HEK293 (cell line): ENCODE measurements around the gene ELL2.

ENCODE experiments used
- GLIS1 ChIP-seq: fragments of 450-650 bp; formaldehyde crosslinking; IDR thresholded peaks from 2 replicates; pipeline ENCODE4 v1.5.1; 2016; ENCODE audit warnings: missing biosample characterization, missing genetic modification characterization
- KLF9 ChIP-seq: fragments of 450-650 bp; formaldehyde crosslinking; IDR thresholded peaks from 2 replicates; pipeline ENCODE4 v1.5.1; 2016; ENCODE audit warnings: missing biosample characterization, missing genetic modification characterization, low read depth
- MZF1 ChIP-seq: fragments of 450-650 bp; formaldehyde crosslinking; IDR thresholded peaks from 2 replicates; pipeline ENCODE4 v1.5.1; 2017; ENCODE audit warnings: missing biosample characterization, missing genetic modification characterization, borderline replicate concordance
- OSR2 ChIP-seq: fragments of 450-650 bp; formaldehyde crosslinking; IDR thresholded peaks from 2 replicates; pipeline ENCODE4 v1.5.1; 2016; ENCODE audit warnings: missing biosample characterization, missing genetic modification characterization
- REPIN1 ChIP-seq: fragments of 450-650 bp; formaldehyde crosslinking; IDR thresholded peaks from 2 replicates; pipeline ENCODE4 v1.5.1; 2017; ENCODE audit warnings: missing biosample characterization, missing genetic modification characterization, low read depth
- SETDB1 ChIP-seq: IDR thresholded peaks from one replicate; pipeline ENCODE4 v1.6.1; 2017; ENCODE audit warnings: mild to moderate bottlenecking, low read length, moderate library complexity, mixed read lengths; ENCODE audit not compliant: insufficient read length
- TCF7L2 ChIP-seq: IDR thresholded peaks from 2 replicates; pipeline ENCODE4 v1.6.1; 2011; ENCODE audit warnings: low read depth, mild to moderate bottlenecking, inconsistent platforms, low read length, moderate library complexity, borderline replicate concordance
- YY2 ChIP-seq: fragments of 450-650 bp; formaldehyde crosslinking; IDR thresholded peaks from 2 replicates; pipeline ENCODE4 v1.5.1; 2016; ENCODE audit warnings: missing biosample characterization, missing genetic modification characterization
- ZFHX2 ChIP-seq: fragments of 450-650 bp; formaldehyde crosslinking; conservative IDR thresholded peaks from 2 replicates; pipeline ENCODE4 v1.5.1; 2016; ENCODE audit warnings: missing biosample characterization, missing genetic modification characterization
- ZFP41 ChIP-seq: fragments of 450-650 bp; formaldehyde crosslinking; IDR thresholded peaks from 2 replicates; pipeline ENCODE4 v1.5.1; 2016; ENCODE audit warnings: missing biosample characterization, missing genetic modification characterization, borderline replicate concordance
- ZNF24 ChIP-seq: fragments of 450-650 bp; formaldehyde crosslinking; IDR thresholded peaks from 2 replicates; pipeline ENCODE4 v1.5.1; 2016; ENCODE audit warnings: missing biosample characterization, missing genetic modification characterization
- ZNF324 ChIP-seq: fragments of 450-650 bp; formaldehyde crosslinking; IDR thresholded peaks from 2 replicates; pipeline ENCODE4 v1.5.1; 2016; ENCODE audit warnings: missing biosample characterization, missing genetic modification characterization
- ZNF335 ChIP-seq: fragments of 450-650 bp; formaldehyde crosslinking; conservative IDR thresholded peaks from 2 replicates; pipeline ENCODE4 v1.5.1; 2016; ENCODE audit warnings: missing biosample characterization, missing genetic modification characterization
- ZNF37A ChIP-seq: fragments of 450-650 bp; IDR thresholded peaks from 2 replicates; pipeline ENCODE4 v1.5.1; 2018; ENCODE audit warnings: missing biosample characterization, missing genetic modification characterization
- ZNF600 ChIP-seq: fragments of 450-650 bp; formaldehyde crosslinking; IDR thresholded peaks from 2 replicates; pipeline ENCODE4 v1.5.1; 2016; ENCODE audit warnings: missing biosample characterization, missing genetic modification characterization
- TF ChIP-seq, protein P1 (sequence below): IDR thresholded peaks from 2 replicates; pipeline ENCODE4 v1.6.1; 2011; ENCODE audit warnings: mild to moderate bottlenecking, low read depth, low read length, borderline replicate concordance
- TF ChIP-seq, protein P2 (sequence below): fragments of 450-650 bp; formaldehyde crosslinking; IDR thresholded peaks from 2 replicates; pipeline ENCODE4 v1.5.1; 2016; ENCODE audit warnings: missing biosample characterization, missing genetic modification characterization
- TF ChIP-seq, protein P3 (sequence below): fragments of 450-650 bp; formaldehyde crosslinking; IDR thresholded peaks from 2 replicates; pipeline ENCODE4 v1.5.1; 2017; ENCODE audit warnings: missing biosample characterization, missing genetic modification characterization
- TF ChIP-seq, protein P4 (sequence below): fragments of 450-650 bp; formaldehyde crosslinking; IDR thresholded peaks from 2 replicates; pipeline ENCODE4 v1.5.1; 2017; ENCODE audit warnings: missing biosample characterization, mild to moderate bottlenecking, missing genetic modification characterization, moderate library complexity
- TF ChIP-seq, protein P5 (sequence below): sonication (generic); formaldehyde crosslinking; IDR thresholded peaks from 2 replicates; pipeline ENCODE4 v1.8.1; 2022; ENCODE audit warnings: mild to moderate bottlenecking, moderate library complexity, missing genetic modification reagents
- TF ChIP-seq, protein P6 (sequence below): fragments of 450-650 bp; formaldehyde crosslinking; IDR thresholded peaks from 2 replicates; pipeline ENCODE4 v1.5.1; 2016; ENCODE audit warnings: missing biosample characterization, missing genetic modification characterization
- TF ChIP-seq, protein P7 (sequence below): fragments of 450-650 bp; formaldehyde crosslinking; IDR thresholded peaks from 2 replicates; pipeline ENCODE4 v1.5.1; 2016; ENCODE audit warnings: missing biosample characterization, missing genetic modification characterization
- TF ChIP-seq, protein P8 (sequence below): fragments of 450-650 bp; formaldehyde crosslinking; IDR thresholded peaks from 2 replicates; pipeline ENCODE4 v1.5.1; 2016; ENCODE audit warnings: missing biosample characterization, missing genetic modification characterization
- TF ChIP-seq, protein P9 (sequence below): fragments of 450-650 bp; formaldehyde crosslinking; IDR thresholded peaks from 2 replicates; pipeline ENCODE4 v1.5.1; 2016; ENCODE audit warnings: missing biosample characterization, missing genetic modification characterization

Gene ELL2

DNA sequence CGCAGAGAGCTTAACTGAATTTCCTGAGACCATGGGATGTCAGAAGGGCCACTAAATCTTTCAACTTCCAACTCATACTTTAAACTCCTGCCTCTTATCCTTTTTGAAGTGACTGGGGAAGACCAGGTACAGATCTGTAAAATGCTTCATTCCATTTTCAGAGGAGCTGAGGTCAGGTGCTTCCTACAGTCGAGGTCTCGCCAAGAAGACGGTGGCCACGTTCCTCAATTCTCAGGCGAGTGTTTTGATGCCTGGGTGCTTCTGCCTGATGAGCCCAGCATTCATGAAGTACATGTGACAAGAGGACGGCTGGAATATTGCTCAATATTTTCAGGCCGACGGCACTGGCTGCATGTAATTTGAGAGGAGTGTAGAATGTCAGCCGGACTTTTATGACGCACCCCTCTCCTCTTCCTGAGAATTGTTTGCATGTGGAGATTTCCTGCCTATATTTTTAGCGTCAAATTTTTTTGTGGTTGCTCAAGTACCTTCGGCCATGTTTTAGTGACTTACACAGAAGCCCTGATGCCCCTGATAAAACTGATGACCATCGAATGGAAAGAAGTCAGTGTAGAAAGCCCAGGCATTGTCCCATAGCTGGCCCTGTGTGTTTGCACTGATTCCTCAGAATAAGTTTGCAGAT is 100.3 kb downstream of the ELL2 start (continued):
- TF ChIP-seq, protein P1, sequence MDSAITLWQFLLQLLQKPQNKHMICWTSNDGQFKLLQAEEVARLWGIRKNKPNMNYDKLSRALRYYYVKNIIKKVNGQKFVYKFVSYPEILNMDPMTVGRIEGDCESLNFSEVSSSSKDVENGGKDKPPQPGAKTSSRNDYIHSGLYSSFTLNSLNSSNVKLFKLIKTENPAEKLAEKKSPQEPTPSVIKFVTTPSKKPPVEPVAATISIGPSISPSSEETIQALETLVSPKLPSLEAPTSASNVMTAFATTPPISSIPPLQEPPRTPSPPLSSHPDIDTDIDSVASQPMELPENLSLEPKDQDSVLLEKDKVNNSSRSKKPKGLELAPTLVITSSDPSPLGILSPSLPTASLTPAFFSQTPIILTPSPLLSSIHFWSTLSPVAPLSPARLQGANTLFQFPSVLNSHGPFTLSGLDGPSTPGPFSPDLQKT = no peak
- TF ChIP-seq ZFP41 (tag by site-specific recombination) (no peak), ZNF37A (tag by site-specific recombination) (no peak), SETDB1 (no peak), ZFHX2 (tag by site-specific recombination) (no peak), TCF7L2 (no peak), MZF1 (tag by site-specific recombination) (no peak), ZNF600 (no peak), ZNF24 (tag by site-specific recombination) (0 out of 2 replicates have a peak, but pooled peaks have one; percentile 42), ZNF324 (tag by site-specific recombination) (no peak), OSR2 (tag by site-specific recombination) (peak; percentile 65), KLF9 (no peak), REPIN1 (tag by site-specific recombination) (no peak), ZNF335 (tag by site-specific recombination) (peak; percentile 78), GLIS1 (tag by site-specific recombination) (no peak), YY2 (tag by site-specific recombination) (0 out of 2 replicates have a peak, but pooled peaks have one; percentile 24)
- TF ChIP-seq, protein P2, sequence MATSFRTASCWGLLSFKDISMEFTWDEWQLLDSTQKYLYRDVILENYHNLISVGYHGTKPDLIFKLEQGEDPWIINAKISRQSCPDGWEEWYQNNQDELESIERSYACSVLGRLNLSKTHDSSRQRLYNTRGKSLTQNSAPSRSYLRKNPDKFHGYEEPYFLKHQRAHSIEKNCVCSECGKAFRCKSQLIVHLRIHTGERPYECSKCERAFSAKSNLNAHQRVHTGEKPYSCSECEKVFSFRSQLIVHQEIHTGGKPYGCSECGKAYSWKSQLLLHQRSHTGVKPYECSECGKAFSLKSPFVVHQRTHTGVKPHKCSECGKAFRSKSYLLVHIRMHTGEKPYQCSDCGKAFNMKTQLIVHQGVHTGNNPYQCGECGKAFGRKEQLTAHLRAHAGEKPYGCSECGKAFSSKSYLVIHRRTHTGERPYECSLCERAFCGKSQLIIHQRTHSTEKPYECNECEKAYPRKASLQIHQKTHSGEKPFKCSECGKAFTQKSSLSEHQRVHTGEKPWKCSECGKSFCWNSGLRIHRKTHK (tag by site-specific recombination) = no peak
- TF ChIP-seq, protein P3, sequence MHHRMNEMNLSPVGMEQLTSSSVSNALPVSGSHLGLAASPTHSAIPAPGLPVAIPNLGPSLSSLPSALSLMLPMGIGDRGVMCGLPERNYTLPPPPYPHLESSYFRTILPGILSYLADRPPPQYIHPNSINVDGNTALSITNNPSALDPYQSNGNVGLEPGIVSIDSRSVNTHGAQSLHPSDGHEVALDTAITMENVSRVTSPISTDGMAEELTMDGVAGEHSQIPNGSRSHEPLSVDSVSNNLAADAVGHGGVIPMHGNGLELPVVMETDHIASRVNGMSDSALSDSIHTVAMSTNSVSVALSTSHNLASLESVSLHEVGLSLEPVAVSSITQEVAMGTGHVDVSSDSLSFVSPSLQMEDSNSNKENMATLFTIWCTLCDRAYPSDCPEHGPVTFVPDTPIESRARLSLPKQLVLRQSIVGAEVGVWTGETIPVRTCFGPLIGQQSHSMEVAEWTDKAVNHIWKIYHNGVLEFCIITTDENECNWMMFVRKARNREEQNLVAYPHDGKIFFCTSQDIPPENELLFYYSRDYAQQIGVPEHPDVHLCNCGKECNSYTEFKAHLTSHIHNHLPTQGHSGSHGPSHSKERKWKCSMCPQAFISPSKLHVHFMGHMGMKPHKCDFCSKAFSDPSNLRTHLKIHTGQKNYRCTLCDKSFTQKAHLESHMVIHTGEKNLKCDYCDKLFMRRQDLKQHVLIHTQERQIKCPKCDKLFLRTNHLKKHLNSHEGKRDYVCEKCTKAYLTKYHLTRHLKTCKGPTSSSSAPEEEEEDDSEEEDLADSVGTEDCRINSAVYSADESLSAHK = no peak
- TF ChIP-seq, protein P4, sequence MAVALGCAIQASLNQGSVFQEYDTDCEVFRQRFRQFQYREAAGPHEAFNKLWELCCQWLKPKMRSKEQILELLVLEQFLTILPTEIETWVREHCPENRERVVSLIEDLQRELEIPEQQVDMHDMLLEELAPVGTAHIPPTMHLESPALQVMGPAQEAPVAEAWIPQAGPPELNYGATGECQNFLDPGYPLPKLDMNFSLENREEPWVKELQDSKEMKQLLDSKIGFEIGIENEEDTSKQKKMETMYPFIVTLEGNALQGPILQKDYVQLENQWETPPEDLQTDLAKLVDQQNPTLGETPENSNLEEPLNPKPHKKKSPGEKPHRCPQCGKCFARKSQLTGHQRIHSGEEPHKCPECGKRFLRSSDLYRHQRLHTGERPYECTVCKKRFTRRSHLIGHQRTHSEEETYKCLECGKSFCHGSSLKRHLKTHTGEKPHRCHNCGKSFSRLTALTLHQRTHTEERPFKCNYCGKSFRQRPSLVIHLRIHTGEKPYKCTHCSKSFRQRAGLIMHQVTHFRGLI (tag by site-specific recombination) = 0 out of 2 replicates have a peak, but pooled peaks have one; percentile 28
- TF ChIP-seq, protein P5, sequence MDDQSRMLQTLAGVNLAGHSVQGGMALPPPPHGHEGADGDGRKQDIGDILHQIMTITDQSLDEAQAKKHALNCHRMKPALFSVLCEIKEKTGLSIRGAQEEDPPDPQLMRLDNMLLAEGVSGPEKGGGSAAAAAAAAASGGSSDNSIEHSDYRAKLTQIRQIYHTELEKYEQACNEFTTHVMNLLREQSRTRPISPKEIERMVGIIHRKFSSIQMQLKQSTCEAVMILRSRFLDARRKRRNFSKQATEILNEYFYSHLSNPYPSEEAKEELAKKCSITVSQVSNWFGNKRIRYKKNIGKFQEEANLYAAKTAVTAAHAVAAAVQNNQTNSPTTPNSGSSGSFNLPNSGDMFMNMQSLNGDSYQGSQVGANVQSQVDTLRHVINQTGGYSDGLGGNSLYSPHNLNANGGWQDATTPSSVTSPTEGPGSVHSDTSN (CRISPR knock-in tag) = no peak
- TF ChIP-seq, protein P6, sequence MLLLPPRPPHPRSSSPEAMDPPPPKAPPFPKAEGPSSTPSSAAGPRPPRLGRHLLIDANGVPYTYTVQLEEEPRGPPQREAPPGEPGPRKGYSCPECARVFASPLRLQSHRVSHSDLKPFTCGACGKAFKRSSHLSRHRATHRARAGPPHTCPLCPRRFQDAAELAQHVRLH (tag by site-specific recombination) = no peak
- TF ChIP-seq, protein P7, sequence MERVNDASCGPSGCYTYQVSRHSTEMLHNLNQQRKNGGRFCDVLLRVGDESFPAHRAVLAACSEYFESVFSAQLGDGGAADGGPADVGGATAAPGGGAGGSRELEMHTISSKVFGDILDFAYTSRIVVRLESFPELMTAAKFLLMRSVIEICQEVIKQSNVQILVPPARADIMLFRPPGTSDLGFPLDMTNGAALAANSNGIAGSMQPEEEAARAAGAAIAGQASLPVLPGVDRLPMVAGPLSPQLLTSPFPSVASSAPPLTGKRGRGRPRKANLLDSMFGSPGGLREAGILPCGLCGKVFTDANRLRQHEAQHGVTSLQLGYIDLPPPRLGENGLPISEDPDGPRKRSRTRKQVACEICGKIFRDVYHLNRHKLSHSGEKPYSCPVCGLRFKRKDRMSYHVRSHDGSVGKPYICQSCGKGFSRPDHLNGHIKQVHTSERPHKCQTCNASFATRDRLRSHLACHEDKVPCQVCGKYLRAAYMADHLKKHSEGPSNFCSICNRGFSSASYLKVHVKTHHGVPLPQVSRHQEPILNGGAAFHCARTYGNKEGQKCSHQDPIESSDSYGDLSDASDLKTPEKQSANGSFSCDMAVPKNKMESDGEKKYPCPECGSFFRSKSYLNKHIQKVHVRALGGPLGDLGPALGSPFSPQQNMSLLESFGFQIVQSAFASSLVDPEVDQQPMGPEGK (tag by site-specific recombination) = 0 out of 2 replicates have a peak, but pooled peaks have one; percentile 18
- TF ChIP-seq, protein P8, sequence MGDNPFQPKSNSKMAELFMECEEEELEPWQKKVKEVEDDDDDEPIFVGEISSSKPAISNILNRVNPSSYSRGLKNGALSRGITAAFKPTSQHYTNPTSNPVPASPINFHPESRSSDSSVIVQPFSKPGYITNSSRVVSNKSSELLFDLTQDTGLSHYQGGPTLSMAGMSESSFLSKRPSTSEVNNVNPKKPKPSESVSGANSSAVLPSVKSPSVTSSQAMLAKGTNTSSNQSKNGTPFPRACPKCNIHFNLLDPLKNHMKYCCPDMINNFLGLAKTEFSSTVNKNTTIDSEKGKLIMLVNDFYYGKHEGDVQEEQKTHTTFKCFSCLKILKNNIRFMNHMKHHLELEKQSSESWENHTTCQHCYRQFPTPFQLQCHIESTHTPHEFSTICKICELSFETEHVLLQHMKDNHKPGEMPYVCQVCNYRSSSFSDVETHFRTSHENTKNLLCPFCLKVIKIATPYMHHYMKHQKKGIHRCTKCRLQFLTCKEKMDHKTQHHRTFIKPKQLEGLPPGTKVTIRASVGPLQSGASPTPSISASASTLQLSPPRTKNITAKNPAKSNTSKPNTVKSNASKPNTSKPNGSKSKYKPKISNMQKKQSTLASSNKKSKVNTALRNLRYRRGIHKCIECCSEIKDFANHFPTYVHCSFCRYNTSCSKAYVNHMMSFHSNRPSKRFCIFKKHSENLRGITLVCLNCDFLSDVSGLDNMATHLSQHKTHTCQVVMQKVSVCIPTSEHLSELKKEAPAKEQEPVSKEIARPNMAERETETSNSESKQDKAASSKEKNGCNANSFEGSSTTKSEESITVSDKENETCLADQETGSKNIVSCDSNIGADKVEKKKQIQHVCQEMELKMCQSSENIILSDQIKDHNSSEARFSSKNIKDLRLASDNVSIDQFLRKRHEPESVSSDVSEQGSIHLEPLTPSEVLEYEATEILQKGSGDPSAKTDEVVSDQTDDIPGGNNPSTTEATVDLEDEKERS (tag by site-specific recombination) = no peak
- TF ChIP-seq, protein P9, sequence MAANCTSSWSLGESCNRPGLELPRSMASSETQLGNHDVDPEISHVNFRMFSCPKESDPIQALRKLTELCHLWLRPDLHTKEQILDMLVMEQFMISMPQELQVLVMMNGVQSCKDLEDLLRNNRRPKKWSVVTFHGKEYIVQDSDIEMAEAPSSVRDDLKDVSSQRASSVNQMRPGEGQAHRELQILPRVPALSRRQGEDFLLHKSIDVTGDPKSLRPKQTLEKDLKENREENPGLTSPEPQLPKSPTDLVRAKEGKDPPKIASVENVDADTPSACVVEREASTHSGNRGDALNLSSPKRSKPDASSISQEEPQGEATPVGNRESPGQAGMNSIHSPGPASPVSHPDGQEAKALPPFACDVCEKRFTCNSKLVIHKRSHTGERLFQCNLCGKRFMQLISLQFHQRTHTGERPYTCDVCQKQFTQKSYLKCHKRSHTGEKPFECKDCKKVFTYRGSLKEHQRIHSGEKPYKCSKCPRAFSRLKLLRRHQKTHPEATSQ (tag by site-specific recombination) = no peak
